Esophagus muscularis mucosa (tissue), 4 donors: ENCODE results near the gene VEPH1. TPM values are rescaled to one million over a fixed set of nuclear protein-coding genes. Genes with fewer than 3 reads are reported as not detected.

Source experiments
- DNase-seq: peaks from one replicate; pipeline ENCODE4 v3.0.0-alpha.2; 2017; ENCODE audit errors: extremely low spot score
- H3K27ac ChIP-seq, 4 donors: fragments of 200-600 bp; sonication (generic); replicated peaks in 1 of 4; 1 replicate in 3 of 4; 2 replicates in 1 of 4; pipeline ENCODE4 v1.5.1; 2016 to 2019; ENCODE audit warnings: mild to moderate bottlenecking in 1 of 4
- H3K27me3 ChIP-seq, 4 donors: fragments of 200-600 bp; sonication (generic); one replicate each; pipeline versions ENCODE4 v1.5.1 to v1.6.0; 2016 to 2019
- H3K36me3 ChIP-seq, 4 donors: fragments of 200-600 bp; sonication (generic); one replicate each; pipeline ENCODE4 v1.5.1; 2016 to 2019
- H3K4me1 ChIP-seq, 4 donors: fragments of 200-600 bp; sonication (generic); one replicate each; pipeline ENCODE4 v1.5.1; 2016 to 2019
- H3K4me3 ChIP-seq, 4 donors: fragments of 200-600 bp; sonication (generic); 1 replicate in 2 of 4; 2 replicates in 2 of 4; pipeline ENCODE4 v1.5.1; 2016 to 2019; ENCODE audit warnings: mild to moderate bottlenecking in 4 of 4, moderate library complexity in 1 of 4
- H3K9me3 ChIP-seq, 4 donors: fragments of 200-600 bp; sonication (generic); 1 replicate in 3 of 4; 2 replicates in 1 of 4; pipeline ENCODE4 v1.5.1; 2016 to 2019
- POLR2AphosphoS5 ChIP-seq, 2 donors: sonication (generic); formaldehyde crosslinking; IDR thresholded peaks; one replicate each; pipeline ENCODE4 v1.6.1; 2017; ENCODE audit warnings: antibody characterized with exemption in 2 of 2
- WGBS: methylation state at CpG from one replicate; pipeline ENCODE4 v1.1.5; 2018; 5-methylcytosine and 5-hydroxymethylcytosine counted together
- intact Hi-C: fragments of 100-400 bp; cut with DNase I; formaldehyde crosslinking; loops from one replicate; pipeline ENCODE4 v1.15.1; 2023
- total RNA-seq, 4 donors: library from RNA; depleted of rRNA; stranded (reverse); fragments of >200 nt; gene quantifications; one replicate each; pipeline versions ENCODE4 v1.1.0 to v1.2.1, GENCODE V29; 2016

VEPH1 gene
- total RNA-seq, 4 donors from 2014 or later, result 0.23 to 1.2 (median 0.52) TPM; not detected in 1

GRCh38 chr3:157219215-157219614 is 284.0 kb downstream of the VEPH1 start:
- Histone ChIP-seq H3K27me3 (no peaks in the 10 kb centered on the region), H3K36me3 (no peaks in the 10 kb centered on the region), H3K9me3 (no peaks in the 10 kb centered on the region), H3K27ac (no peak overlapping the region), H3K4me1 (no peaks in the 10 kb centered on the region), H3K4me3 (no peak overlapping the region)
- 94% methylated on average over 3 of the region's 3 CpGs for whole genome bisulfite sequencing
- TF ChIP-seq POLR2AphosphoS5 (IDR thresholded peaks at IDR 0.05), result no peak
- DNase-seq, result no peak
- intact Hi-C loops, result no loop called here

Other genes starting within 250 kb of the VEPH1 start
- 100 to 1,000 TPM in 1 of 4 donors, 1 to 10 TPM in 3; 2.1 to 132 (median 5.1) TPM for gene PTX3, start 66.6 kb downstream of the VEPH1 start, total RNA-seq